ENCODE measurements around the gene ZNF831.

ZNF831 gene

DNA sequence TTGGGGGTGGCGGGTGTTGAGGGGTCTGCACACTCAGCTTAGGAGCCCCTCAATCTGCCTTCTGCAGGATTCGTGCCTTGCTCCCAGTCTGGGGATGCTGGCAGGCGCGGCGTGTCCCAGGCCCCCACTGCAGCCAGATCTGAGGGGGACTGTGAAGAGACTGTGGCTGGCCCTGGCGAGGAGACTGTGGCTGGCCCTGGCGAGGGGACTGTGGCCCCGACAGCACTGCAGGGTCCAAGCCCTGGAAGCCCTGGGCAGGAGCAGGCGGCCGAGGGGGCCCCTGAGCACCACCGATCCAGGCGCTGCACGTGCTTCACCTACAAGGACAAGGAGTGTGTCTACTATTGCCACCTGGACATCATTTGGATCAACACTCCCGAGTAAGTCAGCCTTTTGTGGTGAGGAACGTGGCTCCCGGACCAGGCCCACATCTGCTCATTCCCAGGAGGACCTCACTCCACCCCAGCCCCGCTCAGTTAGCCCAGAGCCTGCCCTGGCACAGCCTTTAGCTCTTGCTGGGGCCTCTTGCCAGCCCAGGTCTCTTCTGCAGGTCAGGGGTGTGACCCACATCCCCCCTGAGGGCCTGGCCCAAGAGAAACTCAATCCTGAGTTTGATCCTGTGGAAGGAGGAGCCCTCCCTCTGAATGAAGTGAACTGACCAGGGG is 137.9 kb downstream of the ZNF831 start:
- Histone ChIP-seq H3K36me3 (no peaks in the 10 kb centered on the region), H3K27me3 (peaks cover 77% of the 10 kb centered on the region), H3K4me3 (ENCODE audit: low read depth in 1 of 2, low read length in 1 of 2) (no peak overlapping the region), H3K27ac (no peak overlapping the region), H3K9me3 (no peaks in the 10 kb centered on the region), H3K4me1 (ENCODE audit: control insufficient read depth in 1 of 2, insufficient read depth in 1 of 2, low read depth in 1 of 2, low read length in 1 of 2) (no peaks in the 10 kb centered on the region)
- TF ChIP-seq, protein P1, sequence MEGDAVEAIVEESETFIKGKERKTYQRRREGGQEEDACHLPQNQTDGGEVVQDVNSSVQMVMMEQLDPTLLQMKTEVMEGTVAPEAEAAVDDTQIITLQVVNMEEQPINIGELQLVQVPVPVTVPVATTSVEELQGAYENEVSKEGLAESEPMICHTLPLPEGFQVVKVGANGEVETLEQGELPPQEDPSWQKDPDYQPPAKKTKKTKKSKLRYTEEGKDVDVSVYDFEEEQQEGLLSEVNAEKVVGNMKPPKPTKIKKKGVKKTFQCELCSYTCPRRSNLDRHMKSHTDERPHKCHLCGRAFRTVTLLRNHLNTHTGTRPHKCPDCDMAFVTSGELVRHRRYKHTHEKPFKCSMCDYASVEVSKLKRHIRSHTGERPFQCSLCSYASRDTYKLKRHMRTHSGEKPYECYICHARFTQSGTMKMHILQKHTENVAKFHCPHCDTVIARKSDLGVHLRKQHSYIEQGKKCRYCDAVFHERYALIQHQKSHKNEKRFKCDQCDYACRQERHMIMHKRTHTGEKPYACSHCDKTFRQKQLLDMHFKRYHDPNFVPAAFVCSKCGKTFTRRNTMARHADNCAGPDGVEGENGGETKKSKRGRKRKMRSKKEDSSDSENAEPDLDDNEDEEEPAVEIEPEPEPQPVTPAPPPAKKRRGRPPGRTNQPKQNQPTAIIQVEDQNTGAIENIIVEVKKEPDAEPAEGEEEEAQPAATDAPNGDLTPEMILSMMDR (IDR thresholded peaks at IDR 0.05), result no peak

DNA sequence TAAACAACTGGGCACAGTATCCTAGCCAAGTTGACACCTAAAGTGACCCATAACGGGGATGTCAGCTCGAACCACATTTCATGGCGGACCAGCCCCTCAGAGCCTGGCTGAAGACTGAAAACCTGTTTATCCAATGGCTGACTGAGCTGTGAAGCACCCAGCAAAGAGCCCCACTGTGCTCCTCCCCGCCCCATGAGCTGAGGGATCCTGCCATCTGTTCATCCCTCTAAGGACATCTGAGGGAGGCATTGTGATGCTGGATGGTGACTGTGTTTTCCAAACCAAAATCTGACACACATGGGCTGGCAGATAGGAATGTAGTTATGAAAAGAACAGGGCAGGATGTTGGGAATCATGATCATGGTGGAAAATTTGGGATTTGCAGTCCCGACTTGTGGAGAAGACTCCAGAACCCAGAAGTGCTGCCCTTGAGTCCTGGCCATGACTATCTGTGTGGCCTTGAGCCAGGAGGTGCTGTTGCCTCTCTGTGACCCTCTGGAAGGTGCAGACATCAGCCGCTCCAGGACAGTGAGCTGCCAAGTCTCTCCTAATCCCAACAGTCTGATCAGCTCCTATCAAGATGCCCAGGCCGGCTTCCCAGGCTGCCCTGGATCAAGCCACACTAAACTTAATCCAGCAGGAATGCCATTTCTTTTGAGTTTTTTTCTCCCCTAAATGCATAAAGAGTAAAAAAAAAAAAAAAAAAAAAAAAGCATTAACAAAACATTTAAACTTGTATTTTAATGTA is 142.5 kb downstream of the ZNF831 start:
- Histone ChIP-seq H3K9me3 (no peaks in the 10 kb centered on the region), H3K4me1 (ENCODE audit: control insufficient read depth in 1 of 2, insufficient read depth in 1 of 2, low read depth in 1 of 2, low read length in 1 of 2) (no peaks in the 10 kb centered on the region), H3K36me3 (no peaks in the 10 kb centered on the region), H3K4me3 (ENCODE audit: low read depth in 1 of 2, low read length in 1 of 2) (no peak overlapping the region), H3K27me3 (peaks cover 37% of the 10 kb centered on the region), H3K27ac (no peak overlapping the region)
- TF ChIP-seq, protein P1 (IDR thresholded peaks at IDR 0.05), result no peak

DNA sequence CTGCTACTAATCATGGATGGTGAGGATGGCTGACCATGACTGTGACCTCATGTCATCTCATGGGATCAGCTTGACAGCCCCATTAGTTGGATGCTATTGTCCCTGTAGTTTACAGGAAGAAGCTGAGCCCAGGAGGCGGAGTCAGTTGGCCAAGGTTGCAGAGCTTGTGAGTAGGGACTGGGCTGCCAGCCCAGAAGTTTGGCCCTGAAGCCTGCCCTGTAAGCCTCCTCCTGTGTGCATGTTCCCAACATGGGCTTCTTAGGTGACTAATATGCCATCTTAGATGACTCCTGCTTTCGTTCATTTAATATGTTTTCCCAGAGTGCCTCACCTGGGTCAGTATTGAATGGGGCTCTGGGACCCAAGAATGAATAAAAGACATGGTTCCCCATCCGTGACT is 143.6 kb downstream of the ZNF831 start:
- TF ChIP-seq, protein P1 (IDR thresholded peaks at IDR 0.05), result no peak
- Histone ChIP-seq H3K9me3 (no peaks in the 10 kb centered on the region), H3K36me3 (no peaks in the 10 kb centered on the region), H3K4me3 (ENCODE audit: low read depth in 1 of 2, low read length in 1 of 2) (no peak overlapping the region), H3K4me1 (ENCODE audit: control insufficient read depth in 1 of 2, insufficient read depth in 1 of 2, low read depth in 1 of 2, low read length in 1 of 2) (no peaks in the 10 kb centered on the region), H3K27me3 (peaks cover 25% of the 10 kb centered on the region), H3K27ac (no peak overlapping the region)
